HL-60 (cell line): ENCODE data around the gene ALPI.

Experiments
- DNase-seq, 2 experiments: peaks; one replicate each; pipeline ENCODE4 v3.0.0-alpha.2; 2010 to 2020; ENCODE audit warnings: low read depth in 1 of 2, low spot score in 1 of 2
- H3K27ac ChIP-seq: fragments of 250-450 bp; sonication (Bioruptor Pico); replicated peaks from 2 replicates; pipeline ENCODE4 v1.5.1; 2020; ENCODE audit warnings: mild to moderate bottlenecking, moderate library complexity
- H3K27me3 ChIP-seq: fragments of 250-450 bp; sonication (Bioruptor Pico); 2 replicates; pipeline ENCODE4 v1.5.1; 2021; ENCODE audit warnings: mild to moderate bottlenecking, moderate library complexity; ENCODE audit not compliant: insufficient read depth, poor library complexity, severe bottlenecking
- H3K4me3 ChIP-seq: replicated peaks from 2 replicates; pipeline ENCODE4 v1.5.1; 2011; ENCODE audit warnings: mild to moderate bottlenecking, control low read depth, low read length; ENCODE audit not compliant: insufficient read depth
- GABPA ChIP-seq: IDR thresholded peaks from 2 replicates; pipeline ENCODE4 v1.6.1; 2012; ENCODE audit warnings: low read depth
- POLR2AphosphoS5 ChIP-seq: IDR thresholded peaks from 2 replicates; pipeline ENCODE4 v1.6.1; 2012; ENCODE audit warnings: low read depth
- SPI1 ChIP-seq: IDR thresholded peaks from 2 replicates; pipeline ENCODE4 v1.6.1; 2012; ENCODE audit warnings: low read depth, mild to moderate bottlenecking, borderline replicate concordance
- TF ChIP-seq, protein P1 (sequence below): IDR thresholded peaks from 2 replicates; pipeline ENCODE4 v1.6.1; 2012; ENCODE audit warnings: low read depth; ENCODE audit not compliant: insufficient replicate concordance
- TF ChIP-seq, protein P2 (sequence below): IDR thresholded peaks from one replicate; pipeline ENCODE4 v1.5.1; 2011; ENCODE audit warnings: low read length, control low read depth, inconsistent platforms; ENCODE audit not compliant: insufficient read depth

Gene ALPI

DNA sequence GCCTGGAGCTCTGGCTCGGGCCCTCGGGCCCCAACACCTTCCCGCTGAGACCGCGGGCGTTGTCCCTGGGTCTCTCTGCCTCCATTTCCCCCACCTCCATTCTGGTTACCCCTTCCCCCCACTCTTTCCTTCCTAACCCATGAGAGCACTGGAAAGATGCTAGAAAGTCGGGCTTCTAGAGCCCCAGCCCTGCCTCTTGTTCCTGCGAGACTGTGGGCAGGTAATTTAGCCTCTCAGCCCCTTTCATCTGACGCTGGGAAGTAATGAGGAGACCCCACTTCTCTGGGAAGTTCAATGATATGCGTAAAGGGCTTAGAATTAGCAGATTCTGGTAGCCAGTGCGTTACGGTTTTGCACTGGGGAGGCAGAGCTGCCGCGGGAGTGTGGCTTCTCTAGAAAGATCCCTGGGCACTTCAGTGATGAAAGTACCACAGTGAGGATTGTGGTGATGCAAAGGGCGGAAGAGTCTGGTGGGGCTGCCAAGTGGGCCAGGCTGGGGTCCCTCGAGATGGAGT is 47.9 kb downstream of the ALPI start:
- H3K27me3 ChIP-seq = peaks cover 43% of the 10 kb centered on the region
- H3K4me3 ChIP-seq = no peak overlapping the region
- DNase-seq = no peak
- TF ChIP-seq, protein P1, sequence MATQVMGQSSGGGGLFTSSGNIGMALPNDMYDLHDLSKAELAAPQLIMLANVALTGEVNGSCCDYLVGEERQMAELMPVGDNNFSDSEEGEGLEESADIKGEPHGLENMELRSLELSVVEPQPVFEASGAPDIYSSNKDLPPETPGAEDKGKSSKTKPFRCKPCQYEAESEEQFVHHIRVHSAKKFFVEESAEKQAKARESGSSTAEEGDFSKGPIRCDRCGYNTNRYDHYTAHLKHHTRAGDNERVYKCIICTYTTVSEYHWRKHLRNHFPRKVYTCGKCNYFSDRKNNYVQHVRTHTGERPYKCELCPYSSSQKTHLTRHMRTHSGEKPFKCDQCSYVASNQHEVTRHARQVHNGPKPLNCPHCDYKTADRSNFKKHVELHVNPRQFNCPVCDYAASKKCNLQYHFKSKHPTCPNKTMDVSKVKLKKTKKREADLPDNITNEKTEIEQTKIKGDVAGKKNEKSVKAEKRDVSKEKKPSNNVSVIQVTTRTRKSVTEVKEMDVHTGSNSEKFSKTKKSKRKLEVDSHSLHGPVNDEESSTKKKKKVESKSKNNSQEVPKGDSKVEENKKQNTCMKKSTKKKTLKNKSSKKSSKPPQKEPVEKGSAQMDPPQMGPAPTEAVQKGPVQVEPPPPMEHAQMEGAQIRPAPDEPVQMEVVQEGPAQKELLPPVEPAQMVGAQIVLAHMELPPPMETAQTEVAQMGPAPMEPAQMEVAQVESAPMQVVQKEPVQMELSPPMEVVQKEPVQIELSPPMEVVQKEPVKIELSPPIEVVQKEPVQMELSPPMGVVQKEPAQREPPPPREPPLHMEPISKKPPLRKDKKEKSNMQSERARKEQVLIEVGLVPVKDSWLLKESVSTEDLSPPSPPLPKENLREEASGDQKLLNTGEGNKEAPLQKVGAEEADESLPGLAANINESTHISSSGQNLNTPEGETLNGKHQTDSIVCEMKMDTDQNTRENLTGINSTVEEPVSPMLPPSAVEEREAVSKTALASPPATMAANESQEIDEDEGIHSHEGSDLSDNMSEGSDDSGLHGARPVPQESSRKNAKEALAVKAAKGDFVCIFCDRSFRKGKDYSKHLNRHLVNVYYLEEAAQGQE = no peak
- no peak for TF ChIP-seq SPI1
- TF ChIP-seq, protein P2, sequence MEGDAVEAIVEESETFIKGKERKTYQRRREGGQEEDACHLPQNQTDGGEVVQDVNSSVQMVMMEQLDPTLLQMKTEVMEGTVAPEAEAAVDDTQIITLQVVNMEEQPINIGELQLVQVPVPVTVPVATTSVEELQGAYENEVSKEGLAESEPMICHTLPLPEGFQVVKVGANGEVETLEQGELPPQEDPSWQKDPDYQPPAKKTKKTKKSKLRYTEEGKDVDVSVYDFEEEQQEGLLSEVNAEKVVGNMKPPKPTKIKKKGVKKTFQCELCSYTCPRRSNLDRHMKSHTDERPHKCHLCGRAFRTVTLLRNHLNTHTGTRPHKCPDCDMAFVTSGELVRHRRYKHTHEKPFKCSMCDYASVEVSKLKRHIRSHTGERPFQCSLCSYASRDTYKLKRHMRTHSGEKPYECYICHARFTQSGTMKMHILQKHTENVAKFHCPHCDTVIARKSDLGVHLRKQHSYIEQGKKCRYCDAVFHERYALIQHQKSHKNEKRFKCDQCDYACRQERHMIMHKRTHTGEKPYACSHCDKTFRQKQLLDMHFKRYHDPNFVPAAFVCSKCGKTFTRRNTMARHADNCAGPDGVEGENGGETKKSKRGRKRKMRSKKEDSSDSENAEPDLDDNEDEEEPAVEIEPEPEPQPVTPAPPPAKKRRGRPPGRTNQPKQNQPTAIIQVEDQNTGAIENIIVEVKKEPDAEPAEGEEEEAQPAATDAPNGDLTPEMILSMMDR = no peak
- H3K27ac ChIP-seq = no peak overlapping the region

DNA sequence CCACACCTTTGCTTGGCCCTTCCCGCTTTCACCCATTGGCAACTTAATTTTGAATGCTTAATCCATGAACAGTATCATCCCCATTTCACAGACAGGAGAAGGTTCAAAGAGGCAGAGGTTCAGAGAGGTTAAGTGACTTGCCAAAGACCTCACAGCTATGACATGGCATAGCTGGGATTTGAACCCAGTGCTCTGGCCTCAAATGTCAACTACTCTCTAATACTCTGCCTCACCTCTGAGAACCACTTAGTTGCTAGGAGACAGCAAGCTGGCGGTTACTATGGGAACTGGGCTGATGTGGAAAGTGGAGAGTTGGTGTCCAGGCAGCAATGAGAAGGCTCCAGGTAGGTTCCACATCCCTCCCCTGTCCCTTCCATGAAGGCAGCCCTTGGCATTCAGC is 48.5 kb downstream of the ALPI start:
- Histone ChIP-seq H3K4me3 (no peak overlapping the region), H3K27me3 (peaks cover 40% of the 10 kb centered on the region), H3K27ac (no peak overlapping the region)
- DNase-seq = no peak
- TF ChIP-seq POLR2AphosphoS5 (no peak), GABPA (no peak), SPI1 (no peak)
- TF ChIP-seq, protein P1 = no peak

DNA sequence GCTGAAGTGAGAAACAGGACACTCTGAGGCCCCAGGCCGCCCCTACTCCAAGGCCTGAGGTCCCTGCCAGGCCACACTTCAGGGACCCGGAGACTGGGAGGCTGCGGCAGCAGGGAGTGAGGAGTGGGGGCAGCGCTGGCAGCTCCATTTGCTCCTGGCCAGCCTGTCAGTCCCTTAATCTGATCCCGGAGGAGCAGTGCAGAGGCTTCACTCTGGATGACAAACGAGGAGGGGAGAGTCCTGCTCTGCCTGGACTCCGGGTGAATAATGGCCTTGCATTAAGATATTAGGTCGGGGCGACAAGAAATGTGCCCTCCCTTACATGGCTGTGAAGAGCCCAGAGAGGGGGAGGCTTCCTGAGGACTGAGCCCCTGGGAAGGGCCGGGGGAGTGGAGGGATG is 49.9 kb downstream of the ALPI start:
- TF ChIP-seq, protein P1 = no peak
- TF ChIP-seq GABPA (no peak), SPI1 (no peak), POLR2AphosphoS5 (no peak)
- TF ChIP-seq, protein P2 = no peak
- DNase-seq = no peak
- H3K4me3 ChIP-seq = no peak overlapping the region
- H3K27me3 ChIP-seq = peaks cover 36% of the 10 kb centered on the region
- no peak overlapping the region for H3K27ac ChIP-seq
